Stimulated activated CD8-positive, alpha-beta memory T cell treated with anti-CD3 and anti-CD28 coated beads, Interleukin-12 subunit alpha, Interleukin-12 subunit beta, amount 100 ng/mL, for 1 hour (primary cell): ENCODE data around the gene E2F4.
A peak's percentile ranks its signal among the peaks of the same experiment; 100 is the strongest.

ENCODE experiments used
- DNase-seq: peaks from one replicate; pipeline ENCODE4 v3.0.0-alpha.2; 2020; ENCODE audit warnings: low read depth

E2F4 gene

GRCh38 chr16:67191995-67192681, at the start of gene E2F4:
E2F4 (plus strand) TSS chr16:67192155; CDS start chr16:67192228, 73 bp downstream.
- peak; percentile 76 for DNase-seq

- DNase-seq, result no peak
Measured at GRCh38 chr16:67142342-67142741, 49.6 kb upstream of the E2F4 start.

- no peak for DNase-seq
Measured at GRCh38 chr16:67144943-67145342, 47.0 kb upstream of the E2F4 start.

GRCh38 chr16:67145746-67146145, 46.2 kb upstream of the E2F4 start:
- DNase-seq, result no peak

GRCh38 chr16:67146523-67147357, 45.2 kb upstream of the E2F4 start:
- DNase-seq, result no peak

GRCh38 chr16:67147437-67148140, 44.4 kb upstream of the E2F4 start:
- DNase-seq, result no peak

GRCh38 chr16:67148221-67148620, 43.7 kb upstream of the E2F4 start:
- DNase-seq, result no peak

- no peak for DNase-seq
Measured at GRCh38 chr16:67148656-67149275, 43.2 kb upstream of the E2F4 start.

- no peak for DNase-seq
Measured at GRCh38 chr16:67149276-67150046, 42.5 kb upstream of the E2F4 start.

- no peak for DNase-seq
Measured at GRCh38 chr16:67150047-67150832, 41.7 kb upstream of the E2F4 start.

GRCh38 chr16:67150833-67151396, 41.0 kb upstream of the E2F4 start, which contains the start of gene B3GNT9:
B3GNT9 (minus strand) TSS chr16:67150998; CDS start chr16:67150485, 513 bp downstream.
- DNase-seq, result no peak

GRCh38 chr16:67151431-67152097, 40.4 kb upstream of the E2F4 start:
- no peak for DNase-seq

- no peak for DNase-seq
Measured at GRCh38 chr16:67154578-67155294, 37.2 kb upstream of the E2F4 start.

GRCh38 chr16:67155295-67156142, 36.4 kb upstream of the E2F4 start:
- peak; percentile 63 for DNase-seq

- no peak for DNase-seq
Measured at GRCh38 chr16:67156143-67156844, 35.7 kb upstream of the E2F4 start.

GRCh38 chr16:67157106-67157748, 34.7 kb upstream of the E2F4 start:
- DNase-seq, result no peak
